ENCODE data around the gene FAM20B.

Gene FAM20B

DNA sequence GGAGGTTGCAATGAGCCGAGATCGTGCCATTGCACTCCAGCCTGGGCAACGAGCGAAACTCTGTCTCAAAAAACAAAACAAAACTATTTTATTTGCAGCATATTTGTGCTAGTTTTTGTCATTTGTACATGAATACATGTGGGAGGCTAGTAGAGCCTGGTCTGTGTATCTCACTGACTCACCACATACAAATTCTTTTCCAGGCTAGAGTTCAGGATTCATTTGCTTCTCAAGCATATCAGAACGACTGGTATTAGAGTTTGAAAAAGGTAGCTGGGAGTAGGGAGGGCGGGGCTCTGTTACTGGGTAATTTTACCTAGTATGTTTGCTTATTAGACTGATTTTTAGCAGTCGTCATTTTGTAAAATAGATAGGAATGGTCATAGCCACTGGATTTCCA is 51.7 kb downstream of the FAM20B start:
- no peak overlapping the region for H3K4me2 ChIP-seq
- H3K9ac ChIP-seq, result no peak overlapping the region
- H3K27ac ChIP-seq, result no peak overlapping the region
- H4K20me1 ChIP-seq (ENCODE audit: insufficient read depth), result no peaks in the 10 kb centered on the region
- peaks cover 5% of the 10 kb centered on the region; the same call in 1 of the 2 replicates for H3K79me2 ChIP-seq (ENCODE audit: insufficient read depth, low read depth)
- no peak overlapping the region for H3K4me3 ChIP-seq (IDR thresholded peaks at IDR 0.05; ENCODE audit: insufficient read depth, low read depth, low read length)
- H3K36me3 ChIP-seq (ENCODE audit: insufficient read depth), result no peaks in the 10 kb centered on the region
- TF ChIP-seq, protein P1, sequence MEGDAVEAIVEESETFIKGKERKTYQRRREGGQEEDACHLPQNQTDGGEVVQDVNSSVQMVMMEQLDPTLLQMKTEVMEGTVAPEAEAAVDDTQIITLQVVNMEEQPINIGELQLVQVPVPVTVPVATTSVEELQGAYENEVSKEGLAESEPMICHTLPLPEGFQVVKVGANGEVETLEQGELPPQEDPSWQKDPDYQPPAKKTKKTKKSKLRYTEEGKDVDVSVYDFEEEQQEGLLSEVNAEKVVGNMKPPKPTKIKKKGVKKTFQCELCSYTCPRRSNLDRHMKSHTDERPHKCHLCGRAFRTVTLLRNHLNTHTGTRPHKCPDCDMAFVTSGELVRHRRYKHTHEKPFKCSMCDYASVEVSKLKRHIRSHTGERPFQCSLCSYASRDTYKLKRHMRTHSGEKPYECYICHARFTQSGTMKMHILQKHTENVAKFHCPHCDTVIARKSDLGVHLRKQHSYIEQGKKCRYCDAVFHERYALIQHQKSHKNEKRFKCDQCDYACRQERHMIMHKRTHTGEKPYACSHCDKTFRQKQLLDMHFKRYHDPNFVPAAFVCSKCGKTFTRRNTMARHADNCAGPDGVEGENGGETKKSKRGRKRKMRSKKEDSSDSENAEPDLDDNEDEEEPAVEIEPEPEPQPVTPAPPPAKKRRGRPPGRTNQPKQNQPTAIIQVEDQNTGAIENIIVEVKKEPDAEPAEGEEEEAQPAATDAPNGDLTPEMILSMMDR (conservative IDR thresholded peaks at IDR 0.05; ENCODE audit: low read depth, low read length), result no peak
- no peaks in the 10 kb centered on the region for H3K27me3 ChIP-seq (ENCODE audit: insufficient read depth, low read depth)
- no peak overlapping the region for H2AFZ ChIP-seq (ENCODE audit: low read depth)
- peaks cover 19% of the 10 kb centered on the region for H3K4me1 ChIP-seq (ENCODE audit: low read depth, poor library complexity, severe bottlenecking)

DNA sequence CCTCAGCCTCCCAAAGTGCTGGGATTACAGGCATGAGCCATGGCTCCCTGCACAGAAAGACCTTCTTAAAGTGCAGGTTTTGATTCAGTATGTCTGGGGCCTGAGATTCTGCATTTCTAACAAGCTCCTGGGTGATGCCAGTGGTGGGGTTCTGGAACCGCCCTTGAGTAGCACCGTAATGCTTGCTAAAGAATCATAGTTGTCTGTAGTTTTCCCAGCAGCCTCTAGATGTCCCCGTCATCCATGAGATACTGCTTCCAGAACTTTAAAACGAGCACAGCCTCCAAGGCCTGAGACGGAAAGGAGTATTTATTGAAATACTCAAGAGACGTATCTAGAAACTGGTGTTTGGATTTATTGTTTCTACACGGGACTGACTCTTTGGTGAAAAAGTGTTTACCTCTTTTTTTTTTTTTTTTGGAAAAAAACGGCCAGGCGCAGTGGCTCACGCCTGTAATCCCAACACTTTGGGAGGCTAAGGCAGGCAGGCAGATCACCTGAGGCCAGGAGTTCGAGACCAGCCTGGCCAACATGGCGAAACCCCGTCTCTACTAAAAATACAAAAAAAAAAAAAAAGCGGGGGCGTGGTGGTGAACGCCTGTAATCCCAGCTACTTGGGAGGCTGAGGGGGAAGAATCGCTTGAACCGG is 53.5 kb downstream of the FAM20B start:
- Histone ChIP-seq H3K4me2 (no peak overlapping the region), H3K4me3 (IDR thresholded peaks at IDR 0.05; ENCODE audit: insufficient read depth, low read depth, low read length) (no peak overlapping the region), H3K9ac (no peak overlapping the region), H2AFZ (ENCODE audit: low read depth) (no peak overlapping the region), H3K4me1 (ENCODE audit: low read depth, poor library complexity, severe bottlenecking) (peaks cover 27% of the 10 kb centered on the region), H3K27me3 (ENCODE audit: insufficient read depth, low read depth) (no peaks in the 10 kb centered on the region), H3K36me3 (ENCODE audit: insufficient read depth) (no peaks in the 10 kb centered on the region; the same call in 1 of the 2 replicates), H3K79me2 (ENCODE audit: insufficient read depth, low read depth) (peaks cover 23% of the 10 kb centered on the region), H4K20me1 (ENCODE audit: insufficient read depth) (no peaks in the 10 kb centered on the region), H3K27ac (no peak overlapping the region)
- TF ChIP-seq, protein P1 (conservative IDR thresholded peaks at IDR 0.05; ENCODE audit: low read depth, low read length), result peak; percentile 92

DNA sequence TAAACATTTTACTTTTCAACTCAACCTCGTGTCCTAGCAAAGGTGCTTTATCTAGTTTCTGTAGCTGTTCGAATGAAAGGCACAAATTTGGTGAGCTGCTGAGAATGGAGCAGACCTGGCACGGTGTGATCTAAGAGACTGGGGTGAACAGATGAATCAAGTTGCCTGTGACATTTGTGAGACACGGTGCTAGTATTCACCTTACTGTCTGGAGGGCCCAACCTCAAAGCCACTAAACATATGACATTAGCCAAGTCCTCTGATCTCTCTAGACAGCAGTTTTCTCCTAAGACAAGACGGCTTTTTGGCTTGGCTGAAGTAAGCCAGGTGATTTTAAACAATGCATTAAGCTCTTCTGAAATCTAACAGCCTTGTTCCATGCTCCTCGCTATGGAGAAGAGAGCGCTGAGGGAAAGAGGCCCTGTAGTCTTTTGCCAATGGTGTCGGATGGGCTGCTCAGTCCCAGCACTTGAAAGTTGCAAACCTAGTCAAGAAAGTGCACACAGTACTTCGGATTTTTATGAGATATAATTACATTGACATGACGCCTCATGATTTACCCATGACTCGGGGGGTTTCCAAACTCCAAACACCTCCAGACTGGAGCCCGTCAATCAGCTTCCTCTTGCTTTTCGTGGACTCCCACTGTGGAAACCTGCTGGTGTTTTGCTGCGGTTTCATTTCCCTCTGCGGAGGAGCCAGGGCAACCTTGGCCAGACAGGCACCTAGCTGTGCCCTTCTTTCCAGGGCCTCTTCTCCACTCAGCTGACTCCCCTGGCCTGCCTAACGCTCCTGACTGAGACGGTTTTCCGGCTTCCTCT is 55.4 kb downstream of the FAM20B start:
- peaks cover 4% of the 10 kb centered on the region; the same call in 1 of the 2 replicates for H3K36me3 ChIP-seq (ENCODE audit: insufficient read depth)
- H3K4me3 ChIP-seq (IDR thresholded peaks at IDR 0.05; ENCODE audit: insufficient read depth, low read depth, low read length), result peak overlapping the region; percentile 76
- TF ChIP-seq, protein P1 (conservative IDR thresholded peaks at IDR 0.05; ENCODE audit: low read depth, low read length), result no peak
- peak overlapping the region; percentile 97 for H3K27ac ChIP-seq
- H3K4me1 ChIP-seq (ENCODE audit: low read depth, poor library complexity, severe bottlenecking), result peaks cover 41% of the 10 kb centered on the region
- H3K9ac ChIP-seq, result peak overlapping the region; percentile 94
- peak overlapping the region; percentile 81 for H3K4me2 ChIP-seq
- H3K79me2 ChIP-seq (ENCODE audit: insufficient read depth, low read depth), result peaks cover 41% of the 10 kb centered on the region
- H4K20me1 ChIP-seq (ENCODE audit: insufficient read depth), result no peaks in the 10 kb centered on the region
- H2AFZ ChIP-seq (ENCODE audit: low read depth), result peak overlapping the region; percentile 60
- H3K27me3 ChIP-seq (ENCODE audit: insufficient read depth, low read depth), result no peaks in the 10 kb centered on the region

DNA sequence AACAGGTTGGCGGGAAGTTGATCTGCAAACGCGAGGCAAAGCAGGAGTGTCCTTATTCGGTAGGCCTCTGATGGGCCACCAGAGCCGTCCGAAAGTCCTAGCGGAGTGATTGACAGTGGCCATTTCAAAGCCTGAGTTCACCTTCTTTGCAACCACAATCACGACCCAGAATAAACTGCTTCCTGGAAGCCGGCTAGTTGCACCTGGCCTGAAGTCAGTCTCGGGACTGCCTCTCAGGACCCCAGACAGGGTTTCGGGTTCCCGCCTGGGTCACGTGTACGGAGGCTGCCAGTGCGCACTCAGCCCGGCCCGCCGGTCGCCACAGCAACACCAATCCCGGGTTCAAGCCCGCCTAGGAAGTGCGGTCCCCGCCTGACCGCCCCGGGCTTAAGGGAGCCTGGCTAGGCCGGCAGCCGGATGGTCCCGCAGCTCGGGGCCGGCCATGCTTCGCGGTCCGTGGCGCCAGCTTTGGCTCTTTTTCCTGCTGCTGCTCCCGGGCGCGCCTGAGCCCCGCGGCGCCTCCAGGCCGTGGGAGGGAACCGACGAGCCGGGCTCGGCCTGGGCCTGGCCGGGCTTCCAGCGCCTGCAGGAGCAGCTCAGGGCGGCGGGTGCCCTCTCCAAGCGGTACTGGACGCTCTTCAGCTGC is 56.1 kb downstream of the FAM20B start, which contains the start of gene TOR3A:
TSS of gene TOR3A (plus strand) at position 384 of the 646 bp plus-strand sequence. CDS start at position 443, 59 bp downstream.
- Histone ChIP-seq H3K79me2 (ENCODE audit: insufficient read depth, low read depth) (peaks cover 49% of the 10 kb centered on the region), H4K20me1 (ENCODE audit: insufficient read depth) (no peaks in the 10 kb centered on the region), H3K27ac (peak within 1 kb of the TSS; percentile 97), H3K9ac (peak within 1 kb of the TSS; percentile 94), H3K4me3 (IDR thresholded peaks at IDR 0.05; ENCODE audit: insufficient read depth, low read depth, low read length) (peak within 1 kb of the TSS; percentile 76), H3K27me3 (ENCODE audit: insufficient read depth, low read depth) (no peaks in the 10 kb centered on the region), H2AFZ (ENCODE audit: low read depth) (peak within 1 kb of the TSS; percentile 60), H3K4me1 (ENCODE audit: low read depth, poor library complexity, severe bottlenecking) (peaks cover 49% of the 10 kb centered on the region), H3K36me3 (ENCODE audit: insufficient read depth) (peaks cover 4% of the 10 kb centered on the region; the same call in 1 of the 2 replicates), H3K4me2 (peak within 1 kb of the TSS; percentile 81)
- TF ChIP-seq, protein P1 (conservative IDR thresholded peaks at IDR 0.05; ENCODE audit: low read depth, low read length), result no peak
